Mammary epithelial cell (primary cell): ENCODE results near the gene SERINC3.
A peak's percentile ranks its signal among the peaks of the same experiment; 100 is the strongest.

Experiments
- CTCF ChIP-seq, 2 donors: IDR thresholded peaks in 1 of 2; conservative IDR thresholded peaks in 1 of 2; 2 replicates each; pipeline ENCODE4 v1.5.1; 2011 to 2012; ENCODE audit warnings: inconsistent platforms in 2 of 2, low read length in 2 of 2, mild to moderate bottlenecking in 2 of 2, control low read depth in 1 of 2, low read depth in 1 of 2; ENCODE audit not compliant: insufficient read depth in 1 of 2; ENCODE audit errors: extremely low read depth in 1 of 2
- EZH2 ChIP-seq: IDR thresholded peaks from 2 replicates; pipeline ENCODE4 v1.6.1; 2012; ENCODE audit warnings: low read length, inconsistent platforms, borderline replicate concordance

- peak in 1 of 2 donors; percentile 56 for TF ChIP-seq CTCF (conservative IDR thresholded peaks at IDR 0.05 in 1 of 2, IDR thresholded peaks at IDR 0.05 in 1 of 2; ENCODE audit: extremely low read depth in 1 of 2, insufficient read depth in 1 of 2, low read depth in 1 of 2, low read length in 2 of 2)
- TF ChIP-seq EZH2: no peak
Measured at GRCh38 chr20:44475694-44476560, 45.9 kb downstream of the SERINC3 start, which contains the start of gene TTPAL.
